GM18505 (cell line): ENCODE results near the gene IFI30.
A peak's percentile ranks its signal among the peaks of the same experiment; 100 is the strongest.

Source experiments
- ATAC-seq: cut with Tn5 transposase; IDR thresholded peaks from one replicate; pipeline ENCODE4 v1.9.1; 2021; ENCODE audit not compliant: unreplicated experiment
- POLR2A ChIP-seq: IDR thresholded peaks from 4 replicates; pipeline ENCODE4 v1.6.1; 2011; ENCODE audit warnings: borderline replicate concordance; ENCODE audit not compliant: insufficient read depth, insufficient read length; ENCODE audit errors: extremely low read depth

IFI30 gene

DNA sequence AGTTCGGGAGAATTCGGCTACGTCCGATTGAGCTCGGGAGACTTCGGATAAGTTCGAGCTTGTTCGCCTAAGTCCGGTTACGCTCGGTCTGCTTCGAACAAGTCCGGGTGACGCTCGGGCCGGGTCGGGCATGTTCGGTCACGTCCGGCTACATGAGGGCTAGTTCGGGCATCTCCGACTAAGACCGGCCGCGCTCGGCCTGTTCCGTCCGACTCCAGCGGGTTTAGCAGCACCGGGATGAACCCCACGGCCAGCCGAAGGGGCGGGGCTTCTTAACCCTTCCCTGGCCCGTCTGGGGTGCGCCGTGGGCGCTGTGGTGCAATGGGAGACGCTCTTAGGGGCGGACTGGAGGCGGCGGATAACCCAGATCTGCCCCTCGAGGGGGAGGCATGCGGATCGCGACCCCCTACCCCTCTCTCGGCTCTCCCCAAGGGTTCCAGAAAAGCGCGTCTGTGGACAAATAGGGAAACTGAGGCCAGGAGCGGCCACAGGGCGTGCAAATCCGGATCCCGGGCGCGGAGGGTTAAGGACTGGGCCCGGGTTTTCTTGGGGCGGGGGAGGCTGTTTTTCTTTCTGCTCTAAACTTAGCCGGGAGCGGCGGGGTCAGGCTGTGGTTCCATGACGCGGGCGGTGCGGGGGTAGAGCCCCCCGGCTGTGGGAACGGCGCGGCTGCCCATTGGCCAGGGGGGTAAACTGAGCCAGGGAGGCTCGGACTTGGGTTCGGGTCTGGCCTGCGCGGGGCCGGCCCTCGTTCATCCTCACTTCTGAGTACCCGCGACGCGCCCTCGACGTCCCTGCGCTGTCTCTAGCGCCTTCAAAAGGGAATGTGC is 51.1 kb downstream of the IFI30 start:
- TF ChIP-seq POLR2A = no peak
- ATAC-seq = peak; percentile 86

- no peak for TF ChIP-seq POLR2A
- no peak for ATAC-seq
Observed at GRCh38 chr19:18225355-18225701, 51.7 kb downstream of the IFI30 start.

GRCh38 chr19:18225702-18226468 is 52.3 kb downstream of the IFI30 start, which contains the start of gene PDE4C:
TSS of gene PDE4C (minus strand) at chr19:18226438. CDS start at chr19:18226415, 23 bp downstream.
- ATAC-seq = no peak
- TF ChIP-seq POLR2A = no peak

DNA sequence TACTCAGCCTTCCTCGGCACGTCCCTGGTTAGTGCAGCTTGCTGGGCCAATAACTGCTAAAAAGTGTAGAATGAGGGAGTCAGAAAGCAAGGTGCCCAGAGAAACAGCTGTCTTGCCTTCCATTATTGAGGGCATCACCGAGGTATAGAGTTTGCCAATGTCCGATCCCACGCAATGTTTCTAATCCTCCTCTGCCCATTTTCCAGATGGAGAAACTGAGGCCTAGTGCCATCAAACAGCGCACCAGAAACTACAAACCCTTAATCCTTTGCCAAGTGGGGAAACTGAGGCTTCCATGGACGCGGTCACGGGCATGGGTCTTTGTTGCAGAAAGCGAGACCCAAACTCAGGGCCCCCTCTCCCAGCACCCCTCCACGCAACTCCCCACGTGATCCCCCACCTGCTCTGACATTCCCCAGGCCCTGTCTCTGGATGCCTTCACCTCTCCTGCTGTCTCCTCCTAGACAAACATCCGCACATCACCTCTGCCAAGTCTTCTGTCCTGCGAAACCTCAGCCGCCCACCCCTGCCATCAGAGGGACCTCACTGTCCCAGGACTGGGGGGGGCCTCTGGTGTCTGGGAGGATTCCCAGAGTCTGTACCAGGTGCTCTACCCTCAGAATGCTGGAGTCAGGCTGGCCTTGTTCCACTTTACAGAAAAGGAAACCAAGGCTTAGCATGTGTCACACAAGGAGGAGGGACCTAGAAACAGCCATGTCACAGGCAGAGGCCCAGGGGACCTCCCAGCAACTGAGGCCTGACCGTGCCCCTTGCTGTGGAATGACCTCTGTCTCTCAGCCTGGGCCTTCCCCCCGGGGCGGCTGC is 53.6 kb downstream of the IFI30 start:
- ATAC-seq = no peak
- TF ChIP-seq POLR2A = no peak
